Kidney epithelial cell (primary cell): Measurements from ENCODE around the gene CCNA2. TPM values are rescaled to one million over a fixed set of nuclear protein-coding genes. Genes with fewer than 3 reads are reported as not detected.

ENCODE experiments used
- DNase-seq: peaks from one replicate; pipeline ENCODE4 v3.0.0-alpha.2; 2010; ENCODE audit warnings: low read depth
- H3K27me3 ChIP-seq: 2 replicates; pipeline ENCODE4 v1.6.0; 2011; ENCODE audit warnings: low read length; ENCODE audit not compliant: control insufficient read depth, insufficient read depth
- H3K36me3 ChIP-seq: 2 replicates; pipeline ENCODE4 v1.5.1; 2011; ENCODE audit warnings: low read length; ENCODE audit not compliant: control insufficient read depth, insufficient read depth
- H3K4me3 ChIP-seq: 2 replicates; pipeline ENCODE4 v1.5.1; 2011; ENCODE audit warnings: low read depth, mild to moderate bottlenecking, control low read depth, low read length
- total RNA-seq: library from RNA; depleted of rRNA; stranded (reverse); fragments of >200 nt; gene quantifications from 2 replicates; pipeline ENCODE4 v1.2.3, GENCODE V29; 2015
- TF ChIP-seq, protein P1 (sequence below): IDR thresholded peaks from 2 replicates; pipeline ENCODE4 v1.5.1; 2011; ENCODE audit warnings: mild to moderate bottlenecking, moderate library complexity, low read length, control low read depth, inconsistent platforms; ENCODE audit not compliant: insufficient read depth, poor library complexity, severe bottlenecking

The CCNA2 gene
- total RNA-seq, 1 donor from 2014 or later, result 7.2 TPM

DNA sequence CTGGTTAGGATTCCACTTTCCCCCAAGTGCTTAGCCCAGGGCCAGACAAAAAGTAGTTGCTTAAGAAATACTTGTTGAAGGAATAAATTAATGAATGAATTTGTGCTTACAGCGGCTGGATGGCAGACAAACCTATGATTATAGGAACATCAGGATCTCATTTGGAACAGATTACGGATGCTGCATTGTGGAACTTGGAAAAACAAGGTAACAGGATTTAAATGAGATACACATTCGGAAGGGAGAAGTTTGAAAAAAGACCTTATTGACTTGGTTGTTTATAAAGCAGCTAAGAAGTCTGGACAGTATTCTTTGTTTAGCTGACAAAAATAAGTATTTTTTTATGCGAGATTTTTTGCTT lies 22.0 kb downstream of the CCNA2 start:
- no peak for DNase-seq
- peak overlapping the region; percentile 58 for H3K4me3 ChIP-seq

DNA sequence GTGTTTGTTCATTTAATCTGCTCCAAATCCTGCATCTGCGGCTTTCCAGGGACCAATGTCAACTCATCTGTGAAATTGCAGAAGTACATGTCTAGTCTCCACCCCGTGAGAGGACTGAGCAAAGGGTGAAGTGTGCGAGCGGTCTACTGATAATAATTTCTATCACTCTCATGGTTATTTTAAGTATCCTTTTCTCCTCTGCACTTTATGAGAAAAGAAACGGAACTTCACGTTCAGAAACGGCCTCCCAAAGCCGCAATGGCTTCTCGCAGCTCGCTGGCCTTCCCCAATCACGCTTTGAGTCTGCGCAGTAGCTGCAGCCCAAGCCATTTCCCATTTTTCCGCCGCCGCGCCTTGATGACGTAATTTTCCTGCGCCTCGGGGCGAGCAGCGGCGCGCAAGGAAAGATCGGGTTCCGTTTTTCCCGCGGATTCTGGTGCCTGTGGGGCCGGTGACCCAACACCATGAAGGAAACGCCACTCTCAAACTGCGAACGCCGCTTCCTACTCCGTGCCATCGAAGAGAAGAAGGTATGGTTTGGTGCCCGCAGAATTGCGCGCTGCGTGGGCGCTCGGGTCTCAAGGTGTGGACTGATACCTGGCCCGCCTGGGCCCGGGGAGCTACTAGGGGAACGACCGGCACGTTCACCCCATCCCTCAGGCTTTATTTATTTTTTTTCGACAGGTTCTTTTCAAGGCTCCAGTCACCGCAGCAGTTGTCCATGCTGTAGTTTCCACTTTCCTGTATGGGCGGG lies 22.5 kb downstream of the CCNA2 start, which contains the start of gene EXOSC9:
Gene EXOSC9, plus strand, starts transcription at position 363 of the 754 bp plus-strand sequence. Its CDS starts 102 bp downstream, at position 465.
- H3K36me3 ChIP-seq, result no peaks in the 10 kb centered on the region
- TF ChIP-seq, protein P1, sequence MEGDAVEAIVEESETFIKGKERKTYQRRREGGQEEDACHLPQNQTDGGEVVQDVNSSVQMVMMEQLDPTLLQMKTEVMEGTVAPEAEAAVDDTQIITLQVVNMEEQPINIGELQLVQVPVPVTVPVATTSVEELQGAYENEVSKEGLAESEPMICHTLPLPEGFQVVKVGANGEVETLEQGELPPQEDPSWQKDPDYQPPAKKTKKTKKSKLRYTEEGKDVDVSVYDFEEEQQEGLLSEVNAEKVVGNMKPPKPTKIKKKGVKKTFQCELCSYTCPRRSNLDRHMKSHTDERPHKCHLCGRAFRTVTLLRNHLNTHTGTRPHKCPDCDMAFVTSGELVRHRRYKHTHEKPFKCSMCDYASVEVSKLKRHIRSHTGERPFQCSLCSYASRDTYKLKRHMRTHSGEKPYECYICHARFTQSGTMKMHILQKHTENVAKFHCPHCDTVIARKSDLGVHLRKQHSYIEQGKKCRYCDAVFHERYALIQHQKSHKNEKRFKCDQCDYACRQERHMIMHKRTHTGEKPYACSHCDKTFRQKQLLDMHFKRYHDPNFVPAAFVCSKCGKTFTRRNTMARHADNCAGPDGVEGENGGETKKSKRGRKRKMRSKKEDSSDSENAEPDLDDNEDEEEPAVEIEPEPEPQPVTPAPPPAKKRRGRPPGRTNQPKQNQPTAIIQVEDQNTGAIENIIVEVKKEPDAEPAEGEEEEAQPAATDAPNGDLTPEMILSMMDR, result no peak
- H3K27me3 ChIP-seq, result no peaks in the 10 kb centered on the region
- peak within 1 kb of the TSS; percentile 58 for H3K4me3 ChIP-seq
- DNase-seq, result peak; percentile 77

More for the DNA sequence above, 22.0 kb downstream of the CCNA2 start:
- TF ChIP-seq, protein P1, result no peak
- Histone ChIP-seq H3K36me3 (no peaks in the 10 kb centered on the region), H3K27me3 (no peaks in the 10 kb centered on the region)

DNA sequence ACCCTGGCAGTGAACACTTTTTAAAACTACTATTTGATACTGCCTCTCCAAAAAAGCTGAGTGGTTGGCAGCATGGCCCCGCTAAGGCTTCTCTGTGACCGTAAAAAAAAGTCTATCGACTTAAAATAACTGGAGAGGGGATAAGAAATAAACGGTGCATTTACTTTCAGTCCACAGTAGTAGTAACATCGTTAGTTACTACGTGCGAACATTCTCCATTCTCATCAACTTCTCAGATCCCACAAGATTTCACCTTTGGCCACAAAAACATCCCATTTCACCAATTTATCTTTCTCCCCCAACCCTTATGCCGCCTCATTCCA lies 23.1 kb downstream of the CCNA2 start:
- H3K27me3 ChIP-seq, result no peaks in the 10 kb centered on the region
- H3K36me3 ChIP-seq, result no peaks in the 10 kb centered on the region
- H3K4me3 ChIP-seq, result peak overlapping the region; percentile 58
- TF ChIP-seq, protein P1, result no peak
- DNase-seq, result no peak

DNA sequence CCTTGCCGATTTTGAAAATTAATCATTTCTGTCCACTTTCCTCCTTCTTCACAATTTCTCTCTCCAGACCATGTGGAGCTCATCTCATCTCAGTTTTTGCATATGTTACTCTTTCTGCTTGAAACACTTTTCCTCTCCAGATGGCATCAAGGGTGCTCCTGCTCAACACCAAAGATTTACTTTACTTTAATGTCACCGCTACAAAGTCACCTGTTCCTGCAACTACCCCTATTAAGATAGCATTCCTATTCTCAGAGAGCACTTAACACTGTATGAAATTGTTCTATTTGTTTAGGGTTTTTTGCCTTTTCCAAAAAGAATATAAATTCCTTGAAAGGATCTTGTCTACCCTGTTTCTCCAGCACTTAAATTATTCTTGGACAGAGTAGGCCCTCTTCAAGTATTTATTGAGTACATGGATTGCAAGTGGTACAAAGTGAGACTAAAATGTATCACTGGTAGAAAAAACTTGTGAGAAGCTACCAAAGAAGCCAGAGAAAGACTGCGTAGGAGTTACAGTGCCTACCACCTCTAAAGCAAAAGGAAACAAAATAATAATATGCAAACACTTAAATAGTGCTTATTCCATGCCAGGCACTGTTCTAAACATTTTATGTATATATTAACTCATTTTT lies 23.7 kb downstream of the CCNA2 start:
- Histone ChIP-seq H3K4me3 (no peak overlapping the region), H3K27me3 (no peaks in the 10 kb centered on the region), H3K36me3 (no peaks in the 10 kb centered on the region)
- TF ChIP-seq, protein P1, result no peak
- no peak for DNase-seq

DNA sequence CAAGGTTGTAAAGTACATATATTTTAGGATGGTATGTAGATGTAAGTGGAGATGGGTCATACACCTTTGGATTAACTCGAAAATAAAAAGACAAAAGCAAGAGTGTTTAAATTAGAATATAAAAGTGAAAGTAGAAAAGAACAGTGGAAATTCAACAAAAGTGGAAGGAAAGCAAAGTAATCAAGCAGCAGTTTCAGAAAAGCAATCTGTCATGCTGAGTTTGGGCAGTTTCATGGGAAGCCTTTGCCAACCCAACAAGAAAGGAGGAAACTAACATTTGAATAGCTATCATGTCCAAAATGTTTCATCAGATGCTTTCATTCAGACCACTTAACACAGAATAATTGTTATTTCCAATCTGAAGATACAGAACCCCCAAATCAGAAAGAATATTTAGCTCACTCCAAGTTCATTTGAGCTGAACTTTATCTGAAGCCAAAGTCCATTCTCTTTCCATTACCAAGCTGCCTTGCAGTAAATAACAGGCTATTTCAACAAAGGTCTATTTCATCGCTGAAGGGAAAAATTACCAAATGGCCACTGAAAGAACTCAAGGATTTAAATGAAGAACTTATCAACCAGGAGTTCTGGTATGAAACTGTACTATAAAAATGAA lies 24.4 kb downstream of the CCNA2 start:
- H3K36me3 ChIP-seq, result no peaks in the 10 kb centered on the region
- H3K27me3 ChIP-seq, result no peaks in the 10 kb centered on the region
- TF ChIP-seq, protein P1, result no peak
- no peak for DNase-seq
- no peak overlapping the region for H3K4me3 ChIP-seq
